NB4 (cell line): ENCODE results near the gene CDH23.

Experiments
- DNase-seq: peaks from one replicate; pipeline ENCODE4 v3.0.0; 2010; ENCODE audit warnings: low read depth
- H3K4me3 ChIP-seq: one replicate; pipeline ENCODE4 v1.5.1; 2011; ENCODE audit warnings: mild to moderate bottlenecking, low read depth, low read length, moderate library complexity
- CTCF ChIP-seq: IDR thresholded peaks from one replicate; pipeline ENCODE4 v1.5.1; 2012; ENCODE audit warnings: low read depth, low read length
- MAX ChIP-seq: IDR thresholded peaks from 2 replicates; pipeline ENCODE4 v1.6.1; 2011; ENCODE audit warnings: low read depth, low read length
- MYC ChIP-seq: IDR thresholded peaks from 2 replicates; pipeline ENCODE4 v1.6.1; 2011; ENCODE audit warnings: low read depth, low read length
- POLR2A ChIP-seq: IDR thresholded peaks from 2 replicates; pipeline ENCODE4 v1.6.1; 2011; ENCODE audit warnings: mild to moderate bottlenecking; ENCODE audit not compliant: insufficient read length; ENCODE audit errors: extremely low read depth

CDH23 gene

GRCh38 chr10:71750986-71751385, 354.3 kb downstream of the CDH23 start:
- no peak for TF ChIP-seq CTCF
- TF ChIP-seq MYC: no peak
- no peak for TF ChIP-seq POLR2A
- DNase-seq: no peak
- no peak overlapping the region for H3K4me3 ChIP-seq

- DNase-seq: no peak
- no peak for TF ChIP-seq MAX
- TF ChIP-seq CTCF: no peak
- no peak for TF ChIP-seq POLR2A
- no peak for TF ChIP-seq MYC
- H3K4me3 ChIP-seq: no peak overlapping the region
These were observed 354.9 kb downstream of the CDH23 start for GRCh38 chr10:71751515-71752224.

GRCh38 chr10:71752391-71753090, 355.8 kb downstream of the CDH23 start:
- TF ChIP-seq MAX (0 out of 2 replicates have a peak, but pooled peaks have one; percentile 1), CTCF (no peak)
- no peak overlapping the region for H3K4me3 ChIP-seq
- peak; percentile 61 for DNase-seq

- peak; percentile 99 for DNase-seq
- TF ChIP-seq CTCF (no peak), MYC (peak; percentile 87), MAX (peak; percentile 66; the same call in 1 of the 2 replicates), POLR2A (no peak)
- peak overlapping the region; percentile 17 for H3K4me3 ChIP-seq
These were observed 356.6 kb downstream of the CDH23 start for GRCh38 chr10:71753091-71753959.

GRCh38 chr10:71753960-71754505, 357.3 kb downstream of the CDH23 start:
- TF ChIP-seq POLR2A (no peak), MYC (no peak), CTCF (no peak), MAX (no peak)
- DNase-seq: no peak
- no peak overlapping the region for H3K4me3 ChIP-seq
